Urinary bladder (tissue), 4 donors: Measurements from ENCODE around the gene NHERF1. TPM values are rescaled to one million over a fixed set of nuclear protein-coding genes. Genes with fewer than 3 reads are reported as not detected.

Experiments
- DNase-seq: peaks from one replicate; pipeline ENCODE4 v3.0.0-alpha.2; 2015; ENCODE audit errors: extremely low spot score
- H3K27ac ChIP-seq: one replicate; pipeline ENCODE4 v1.5.1; 2013; ENCODE audit warnings: low read depth, mild to moderate bottlenecking, moderate library complexity
- H3K36me3 ChIP-seq: one replicate; pipeline ENCODE4 v1.6.1; 2013; ENCODE audit warnings: mild to moderate bottlenecking, moderate library complexity; ENCODE audit not compliant: insufficient read depth
- H3K4me1 ChIP-seq: one replicate; pipeline ENCODE4 v1.6.1; 2013; ENCODE audit warnings: mild to moderate bottlenecking, moderate library complexity; ENCODE audit not compliant: insufficient read depth
- H3K4me3 ChIP-seq: one replicate; pipeline ENCODE4 v1.5.1; 2013; ENCODE audit warnings: low read depth, low read length
- WGBS: extraction: QIAGEN DNeasy Blood & Tissue Kit; methylation state at CpG from one replicate; pipeline ENCODE4 v1.1.7; 2013; 5-methylcytosine and 5-hydroxymethylcytosine counted together
- polyA plus RNA-seq: library from polyadenylated mRNA; stranded (reverse); fragments of 200-250 nt; gene quantifications from one replicate; pipeline ENCODE4 v1.2.3, GENCODE V29; 2013
- total RNA-seq: library from RNA; depleted of rRNA; stranded (reverse); fragments of >200 nt; gene quantifications from one replicate; pipeline ENCODE4 v1.2.3, GENCODE V29; 2014
- donor health status: healthy with polysubstance abuse.
- donor health status: healthy.

The NHERF1 gene
- total and polyA plus RNA-seq, 2 donors = 8.5 to 16.7 TPM

GRCh38 chr17:74725111-74725510 lies 23.3 kb upstream of the NHERF1 start:
- no peak for DNase-seq
- 82% methylated on average over 3 of the region's 3 CpGs for WGBS

GRCh38 chr17:74728033-74728701 lies 20.3 kb upstream of the NHERF1 start:
- no peak overlapping the region for H3K4me3 ChIP-seq
- DNase-seq = no peak
- no peak overlapping the region for H3K27ac ChIP-seq
- H3K36me3 ChIP-seq = no peaks in the 10 kb centered on the region
- H3K4me1 ChIP-seq = no peaks in the 10 kb centered on the region
- WGBS = 90% methylated on average over 3 of the region's 3 CpGs

More at GRCh38 chr17:74725111-74725510, 23.3 kb upstream of the NHERF1 start:
- H3K36me3 ChIP-seq = no peaks in the 10 kb centered on the region
- no peaks in the 10 kb centered on the region for H3K4me1 ChIP-seq
- no peak overlapping the region for H3K27ac ChIP-seq
- H3K4me3 ChIP-seq = no peak overlapping the region

- H3K27ac ChIP-seq = no peak overlapping the region
- 91% methylated on average over 3 of the region's 3 CpGs for WGBS
- no peaks in the 10 kb centered on the region for H3K4me1 ChIP-seq
- H3K4me3 ChIP-seq = no peak overlapping the region
- no peaks in the 10 kb centered on the region for H3K36me3 ChIP-seq
- DNase-seq = no peak
Measured at GRCh38 chr17:74728702-74729075, 19.7 kb upstream of the NHERF1 start.

DNA sequence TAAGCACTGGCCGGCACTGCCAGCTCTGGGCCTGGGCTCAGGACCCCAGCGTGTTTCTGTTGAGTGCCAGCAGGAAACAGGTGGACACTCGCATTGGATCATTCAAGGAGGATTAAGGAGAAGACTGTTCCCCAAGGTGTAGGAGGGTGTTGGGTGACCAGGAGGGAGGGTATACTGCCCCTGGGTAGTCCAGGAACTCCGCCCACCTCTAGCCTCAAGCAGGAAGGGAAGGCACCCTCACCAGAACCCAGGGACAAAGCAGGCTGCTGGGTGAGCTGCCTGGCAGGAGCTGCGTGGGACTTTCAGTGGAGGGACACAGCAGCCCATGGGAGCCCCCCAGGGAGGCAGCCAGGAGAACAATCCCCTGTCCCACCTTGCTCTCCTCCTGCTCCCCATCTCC lies 19.1 kb upstream of the NHERF1 start:
- no peak overlapping the region for H3K27ac ChIP-seq
- WGBS = 89% methylated on average over 5 of the region's 5 CpGs

GRCh38 chr17:74729866-74730265 lies 18.6 kb upstream of the NHERF1 start:
- no peak overlapping the region for H3K4me3 ChIP-seq
- H3K36me3 ChIP-seq = no peaks in the 10 kb centered on the region
- DNase-seq = no peak
- no peak overlapping the region for H3K27ac ChIP-seq
- WGBS = 87% methylated on average over 15 of the region's 15 CpGs
- no peaks in the 10 kb centered on the region for H3K4me1 ChIP-seq

More for the DNA sequence above, 19.1 kb upstream of the NHERF1 start:
- no peaks in the 10 kb centered on the region for H3K4me1 ChIP-seq
- H3K36me3 ChIP-seq = no peaks in the 10 kb centered on the region
- H3K4me3 ChIP-seq = no peak overlapping the region
- no peak for DNase-seq

- 78% methylated on average over 16 of the region's 16 CpGs for WGBS
- Histone ChIP-seq H3K27ac (no peak overlapping the region), H3K4me3 (no peak overlapping the region), H3K36me3 (no peaks in the 10 kb centered on the region), H3K4me1 (no peaks in the 10 kb centered on the region)
- DNase-seq = no peak
Measured at GRCh38 chr17:74730491-74731346, 17.7 kb upstream of the NHERF1 start.

DNA sequence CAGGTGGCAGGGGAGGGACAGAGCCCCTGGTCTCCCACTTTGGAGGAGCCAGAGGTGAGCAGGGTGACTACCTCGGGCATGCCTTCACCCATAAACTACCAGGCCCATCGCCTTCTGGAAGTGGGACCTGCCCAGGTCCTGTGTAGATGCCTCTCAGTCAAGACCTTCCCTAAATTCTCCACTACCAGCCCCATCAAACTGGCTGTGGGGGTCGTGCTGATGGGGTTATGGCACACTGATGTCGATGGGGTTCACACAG lies 17.2 kb upstream of the NHERF1 start:
- Histone ChIP-seq H3K36me3 (no peaks in the 10 kb centered on the region), H3K4me1 (no peaks in the 10 kb centered on the region), H3K4me3 (no peak overlapping the region), H3K27ac (no peak overlapping the region)
- WGBS = 78% methylated on average over 4 of the region's 4 CpGs
- DNase-seq = no peak

DNA sequence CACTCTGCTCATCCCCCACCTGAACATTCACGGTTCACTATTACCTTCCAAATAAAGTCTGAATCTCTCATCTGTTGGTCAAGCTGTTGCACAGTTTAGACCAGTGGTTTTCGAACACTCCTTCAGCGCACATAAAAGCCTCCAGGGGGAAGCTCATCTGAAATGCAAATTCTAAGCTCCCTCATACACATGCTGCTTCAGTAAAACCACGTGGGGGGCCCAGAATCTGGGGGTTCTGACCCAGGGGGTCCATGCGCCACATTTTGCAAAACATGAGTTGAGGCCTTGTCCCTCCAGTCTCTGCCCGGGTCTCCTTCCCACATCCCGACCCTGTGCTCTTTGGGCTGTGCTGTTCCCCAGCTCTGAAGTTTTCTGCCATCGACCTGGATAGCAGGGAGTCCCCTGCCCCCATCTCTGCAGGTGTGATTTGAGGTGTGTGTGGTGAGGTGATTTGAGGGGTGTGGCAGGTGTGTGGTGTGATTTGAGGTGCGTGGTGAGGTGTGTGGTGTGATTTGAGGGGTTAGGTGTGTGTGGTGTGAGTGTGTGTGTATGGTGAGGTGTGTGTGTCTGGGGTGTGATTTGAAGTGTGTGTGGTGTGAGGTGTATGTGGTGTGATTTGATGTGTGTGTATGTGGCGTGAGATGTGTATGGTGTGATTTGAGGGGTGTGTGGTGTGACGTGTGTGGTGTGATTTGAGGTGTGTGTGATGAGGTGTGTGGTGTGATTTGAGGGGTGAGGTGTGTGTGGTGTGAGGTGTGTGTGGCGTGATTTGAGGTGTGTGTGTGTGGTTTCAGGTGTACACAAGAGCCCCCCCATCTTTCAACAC lies 16.2 kb upstream of the NHERF1 start:
- Histone ChIP-seq H3K27ac (no peak overlapping the region), H3K4me3 (no peak overlapping the region), H3K36me3 (no peaks in the 10 kb centered on the region), H3K4me1 (no peaks in the 10 kb centered on the region)
- WGBS = 78% methylated on average over 12 of the region's 12 CpGs
- no peak for DNase-seq

DNA sequence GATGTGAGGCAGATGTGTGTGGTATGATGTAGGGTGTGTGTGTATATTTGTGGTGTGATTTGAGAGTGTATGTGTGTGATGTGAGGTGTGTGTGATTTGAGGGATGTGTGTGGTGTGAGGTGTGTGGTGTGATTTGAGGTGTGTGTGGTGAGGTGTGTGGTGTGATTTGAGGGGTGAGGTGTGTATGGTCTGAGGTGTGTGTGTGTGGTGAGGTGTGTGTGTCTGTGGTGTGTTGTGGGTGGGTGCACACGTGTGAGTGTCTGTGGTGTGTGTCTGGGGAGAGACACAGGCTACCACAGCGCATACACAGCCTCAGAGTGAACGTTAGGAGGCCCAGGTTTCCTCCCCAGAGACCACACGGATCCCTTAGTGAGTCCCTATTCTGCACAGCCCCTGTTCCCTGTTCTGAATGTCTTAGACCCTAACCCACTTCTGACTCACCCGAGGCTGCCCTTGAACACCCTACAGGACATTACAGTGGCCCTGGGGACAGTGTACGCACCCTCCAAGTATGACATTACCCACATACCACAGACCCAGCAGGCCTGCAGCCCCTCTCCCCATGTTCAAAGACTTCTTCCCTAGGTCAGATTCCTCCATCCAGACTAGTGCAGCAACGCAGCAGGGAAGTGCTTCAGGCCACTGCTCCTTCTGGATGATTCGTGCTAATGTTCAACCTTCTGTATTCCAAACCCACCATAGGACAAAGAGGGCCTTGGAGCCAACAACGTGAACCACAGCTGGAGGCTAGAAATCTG lies 14.9 kb upstream of the NHERF1 start:
- WGBS = 65% methylated on average over 9 of the region's 9 CpGs
- no peak for DNase-seq

GRCh38 chr17:74734256-74734655 lies 14.2 kb upstream of the NHERF1 start:
- Histone ChIP-seq H3K36me3 (no peaks in the 10 kb centered on the region), H3K4me1 (no peaks in the 10 kb centered on the region), H3K27ac (no peak overlapping the region), H3K4me3 (no peak overlapping the region)
- 93% methylated on average over 3 of the region's 3 CpGs for WGBS
- DNase-seq = no peak

More for the DNA sequence above, 14.9 kb upstream of the NHERF1 start:
- Histone ChIP-seq H3K27ac (no peak overlapping the region), H3K4me1 (no peaks in the 10 kb centered on the region), H3K36me3 (no peaks in the 10 kb centered on the region), H3K4me3 (no peak overlapping the region)

- H3K27ac ChIP-seq = peak within 1 kb of the TSS; percentile 62
- DNase-seq = no peak
- 1% methylated on average over 67 of the region's 67 CpGs for WGBS
Measured at GRCh38 chr17:74736513-74737298, 11.7 kb upstream of the NHERF1 start, which contains the start of gene RAB37. TSS of gene RAB37 (plus strand) at chr17:74737256. CDS start at chr17:74737273, 17 bp downstream.

GRCh38 chr17:74737299-74738050 lies 11.0 kb upstream of the NHERF1 start:
- Histone ChIP-seq H3K27ac (peak overlapping the region; percentile 12), H3K4me1 (no peaks in the 10 kb centered on the region), H3K36me3 (no peaks in the 10 kb centered on the region), H3K4me3 (peak overlapping the region; percentile 46)
- DNase-seq = no peak
- 3% methylated on average over 38 of the region's 38 CpGs for WGBS

More at GRCh38 chr17:74736513-74737298, 11.7 kb upstream of the NHERF1 start, which contains the start of gene RAB37:
- Histone ChIP-seq H3K4me1 (no peaks in the 10 kb centered on the region), H3K4me3 (peak within 1 kb of the TSS; percentile 46), H3K36me3 (no peaks in the 10 kb centered on the region)
